T-cell (primary cell): ENCODE measurements around the gene DNAJC28. TPM values are rescaled to one million over a fixed set of nuclear protein-coding genes. Genes with fewer than 3 reads are reported as not detected.
A peak's percentile ranks its signal among the peaks of the same experiment; 100 is the strongest.

Experiments used
- ATAC-seq, 4 experiments: fragments of 200-7000 bp in 3 of 4; fragments of 150-1000 bp in 1 of 4; cut with Tn5 transposase; replicated peaks in 1 of 4; 1 replicate in 3 of 4; 2 replicates in 1 of 4; pipeline ENCODE4 v1.10.0; 2021; ENCODE audit warnings: moderate library complexity in 3 of 4, mild to moderate bottlenecking in 2 of 4, moderate number of reproducible peaks in 1 of 4
- CTCF ChIA-PET, 2 donors: fragments of 300-600 bp; sonication (Branson Sonifier 250); formaldehyde crosslinking; loops; one replicate each; lab custom pipeline; 2022; ENCODE audit warnings: antibody characterized with exemption in 2 of 2; lab: Charles Lee
- POLR2A ChIA-PET, 2 donors: fragments of 300-600 bp; sonication (Branson Sonifier 250); formaldehyde crosslinking; loops; one replicate each; lab custom pipeline; 2022; ENCODE audit warnings: antibody characterized with exemption in 2 of 2; lab: Charles Lee
- DNase-seq, 35 experiments: peaks; one replicate each; pipeline versions ENCODE4 v3.0.0 to v3.0.0-alpha.2; 2013 to 2023
- H3K27ac ChIP-seq: one replicate; pipeline ENCODE4 v1.5.1; 2013; ENCODE audit warnings: low read length
- H3K27me3 ChIP-seq, 2 experiments: replicated peaks in 1 of 2; 1 replicate in 1 of 2; 2 replicates in 1 of 2; pipeline versions ENCODE4 v1.6.1 to v1.7.0; 2013; ENCODE audit warnings: low read length in 1 of 2, mixed read lengths in 1 of 2; ENCODE audit not compliant: control insufficient read depth in 2 of 2, insufficient read depth in 2 of 2; ENCODE audit errors: extremely low read depth in 1 of 2
- H3K36me3 ChIP-seq, 2 donors: 1 replicate in 1 of 2; 2 replicates in 1 of 2; pipeline versions ENCODE4 v1.6.1 to v1.7.0; 2013; ENCODE audit warnings: low read length in 1 of 2; ENCODE audit not compliant: control insufficient read depth in 2 of 2, insufficient read depth in 1 of 2; ENCODE audit errors: extremely low read depth in 1 of 2
- H3K4me1 ChIP-seq, 2 experiments: 1 replicate in 1 of 2; 2 replicates in 1 of 2; pipeline versions ENCODE4 v1.6.1 to v1.7.0; 2013; ENCODE audit warnings: low read length in 2 of 2, mixed read lengths in 1 of 2; ENCODE audit not compliant: insufficient read depth in 2 of 2, control insufficient read depth in 1 of 2; ENCODE audit errors: extremely low read depth in 1 of 2
- H3K4me3 ChIP-seq, 2 donors: 1 replicate in 1 of 2; 2 replicates in 1 of 2; pipeline versions ENCODE4 v1.5.1 to v1.7.0; 2013; ENCODE audit warnings: mild to moderate bottlenecking in 2 of 2, low read length in 1 of 2, moderate library complexity in 1 of 2; ENCODE audit not compliant: control insufficient read depth in 1 of 2; ENCODE audit errors: extremely low read depth in 1 of 2
- H3K9me3 ChIP-seq: 2 replicates; pipeline ENCODE4 v1.7.0; 2013
- H3K27ac Mint-ChIP-seq, 2 donors: one replicate each; pipeline ENCODE4 v1.8.0; 2020 to 2021; ENCODE audit warnings: mild to moderate bottlenecking in 2 of 2, mixed read lengths in 2 of 2
- H3K27me3 Mint-ChIP-seq, 2 donors: one replicate each; pipeline ENCODE4 v1.8.0; 2021 to 2022; ENCODE audit warnings: mixed read lengths in 2 of 2
- H3K36me3 Mint-ChIP-seq: one replicate; pipeline ENCODE4 v1.8.0; 2021; ENCODE audit warnings: mixed read lengths
- H3K4me1 Mint-ChIP-seq, 3 donors: one replicate each; pipeline ENCODE4 v1.8.0; 2020 to 2022; ENCODE audit warnings: mixed read lengths in 3 of 3, mild to moderate bottlenecking in 1 of 3
- H3K4me3 Mint-ChIP-seq, 3 donors: one replicate each; pipeline ENCODE4 v1.8.0; 2020 to 2022; ENCODE audit warnings: mild to moderate bottlenecking in 3 of 3, mixed read lengths in 3 of 3, moderate library complexity in 3 of 3
- H3K9me3 Mint-ChIP-seq, 3 donors: one replicate each; pipeline ENCODE4 v1.8.0; 2020 to 2022; ENCODE audit warnings: mixed read lengths in 3 of 3
- WGBS: methylation state at CpG from one replicate; pipeline ENCODE4 v1.1.5; 2013; ENCODE audit warnings: missing lambda C conversion rate; ENCODE audit not compliant: insufficient coverage; 5-methylcytosine and 5-hydroxymethylcytosine counted together
- total RNA-seq, 35 experiments: library from RNA in 6 of 35; stranded (reverse) in 6 of 35; fragments of 120-200 nt in 1 of 35; gene quantifications; one replicate each; pipeline versions ENCODE4 v1.2.1 to v1.2.4 and lab custom pipeline; 2013 to 2026

Gene DNAJC28
- total RNA-seq, 5 donors from 2014 or later (not counting 1 experiment from before 2014, with no cell fraction given), result 0.53 to 1.2 (median 0.75) TPM; not detected in 1

DNA sequence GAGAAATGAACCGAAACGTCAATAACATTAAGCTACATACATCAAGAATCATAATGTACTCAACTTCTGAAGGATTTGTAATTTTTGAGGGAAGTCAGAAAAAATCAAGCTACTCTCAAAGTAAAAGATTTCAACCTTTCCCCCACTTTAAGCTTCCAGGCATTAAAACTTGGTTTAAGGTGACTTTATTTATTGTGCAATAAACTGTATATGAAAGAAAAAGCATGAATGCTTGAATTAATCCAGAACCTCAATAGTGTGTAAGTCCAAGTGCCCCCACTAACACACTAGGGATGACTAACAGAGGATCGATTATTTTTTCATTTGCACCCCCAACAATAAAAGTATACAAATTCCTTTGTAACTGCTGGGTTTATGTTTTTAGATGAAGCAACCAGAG is 39.5 kb upstream of the DNAJC28 start:
- no peaks in the 10 kb centered on the region for H3K4me1 ChIP-seq
- POLR2A ChIA-PET, result interaction anchor here (0.7 kb wide), 4 partner anchors 14 to 559 kb away, joined by 3 to 6 read pairs (median 4); no protein-coding TSS in a partner anchor
- no peaks in the 10 kb centered on the region for H3K9me3 ChIP-seq
- ATAC-seq, result no peak
- CTCF ChIA-PET, result interaction anchor here in 1 of 2 donors (0.7 to 0.9 kb wide), 2 partner anchors 14 to 75 kb away, joined by 3 to 4 read pairs; no protein-coding TSS in a partner anchor
- no peaks in the 10 kb centered on the region for H3K4me1 Mint-ChIP-seq
- no peak for DNase-seq
- H3K36me3 ChIP-seq, result peaks cover 9 to 89% of the 10 kb centered on the region in 2 donors
- no peak overlapping the region for H3K27ac ChIP-seq
- H3K27me3 Mint-ChIP-seq, result no peaks in the 10 kb centered on the region
- H3K4me3 ChIP-seq, result no peak overlapping the region
- H3K27me3 ChIP-seq, result no peaks in the 10 kb centered on the region
- H3K27ac Mint-ChIP-seq, result no peak overlapping the region
- H3K9me3 Mint-ChIP-seq, result no peaks in the 10 kb centered on the region
- WGBS, result no CpG with 5 or more reads among the region's 3 CpGs
- H3K4me3 Mint-ChIP-seq, result no peak overlapping the region
- H3K36me3 Mint-ChIP-seq, result peaks cover 50% of the 10 kb centered on the region

DNA sequence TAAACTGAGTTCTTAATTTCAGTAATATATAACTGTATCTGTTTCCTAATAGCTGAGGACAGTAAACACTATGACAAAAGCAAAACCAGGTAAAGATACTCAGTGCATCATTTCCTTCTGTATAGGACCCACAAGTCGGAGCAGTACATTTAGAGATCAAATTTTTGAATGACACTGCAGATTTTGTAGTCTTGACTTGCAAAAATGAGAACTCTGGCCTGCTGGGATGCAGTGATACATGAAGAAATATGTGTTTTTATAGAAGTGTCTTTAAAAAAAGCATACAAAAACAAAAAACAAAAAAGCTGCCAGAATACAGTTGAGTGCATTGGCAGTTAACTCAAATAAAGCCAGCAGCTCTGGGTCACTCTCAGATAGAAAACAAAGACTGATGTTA is 31.4 kb upstream of the DNAJC28 start:
- no peak for DNase-seq
- WGBS, result 67% methylated on average over 1 of the region's 1 CpG

DNA sequence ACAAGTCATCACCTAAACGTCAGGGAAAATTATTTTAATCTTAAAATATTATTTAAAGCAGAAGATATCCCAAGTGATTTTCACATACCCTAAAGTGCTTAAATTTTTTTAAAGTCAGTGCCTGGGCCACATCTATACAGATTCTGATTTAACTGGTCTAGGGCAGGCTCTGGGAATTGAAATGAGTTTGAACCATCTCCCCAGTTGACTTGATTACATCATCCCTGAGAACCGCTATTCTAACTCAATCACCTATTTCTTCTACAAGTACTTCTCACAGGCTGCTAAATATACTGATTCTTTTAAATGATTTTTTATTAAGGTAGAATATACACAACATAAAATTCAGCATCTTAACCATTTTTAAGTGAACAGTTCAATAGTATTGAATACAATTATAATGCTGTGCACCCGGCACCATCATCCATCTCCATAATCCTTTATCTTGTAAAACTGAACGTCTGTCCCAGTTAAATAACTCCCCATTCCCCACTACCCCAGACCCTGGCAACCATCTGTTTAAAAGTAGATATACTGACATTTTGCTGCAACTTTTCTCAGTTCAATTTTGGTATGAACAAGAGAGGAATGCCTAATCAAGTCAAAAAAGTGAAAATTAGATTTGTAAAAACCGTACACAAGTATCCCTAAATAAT is 30.9 kb upstream of the DNAJC28 start:
- H3K4me3 ChIP-seq, result no peak overlapping the region
- no peaks in the 10 kb centered on the region for H3K9me3 ChIP-seq
- H3K27ac ChIP-seq, result no peak overlapping the region
- Mint-ChIP-seq H3K27ac (no peak overlapping the region), H3K4me3 (no peak overlapping the region), H3K27me3 (no peaks in the 10 kb centered on the region), H3K9me3 (no peaks in the 10 kb centered on the region), H3K4me1 (no peaks in the 10 kb centered on the region), H3K36me3 (peaks cover 36% of the 10 kb centered on the region)
- ChIA-PET CTCF (no interaction called here), POLR2A (no interaction called here)
- WGBS, result no CpG with 5 or more reads among the region's 5 CpGs
- no peaks in the 10 kb centered on the region for H3K27me3 ChIP-seq
- peaks cover 2 to 51% of the 10 kb centered on the region in 2 donors for H3K36me3 ChIP-seq
- ATAC-seq (no peak), DNase-seq (no peak)
- no peaks in the 10 kb centered on the region for H3K4me1 ChIP-seq

More for the DNA sequence above, 31.4 kb upstream of the DNAJC28 start:
- H3K36me3 Mint-ChIP-seq, result peaks cover 33% of the 10 kb centered on the region
- no peaks in the 10 kb centered on the region for H3K4me1 Mint-ChIP-seq
- ATAC-seq, result no peak
- H3K27ac Mint-ChIP-seq, result no peak overlapping the region
- ChIA-PET POLR2A (interaction anchor here in 1 of 2 donors (0.5 kb wide), 1 partner anchor 43 kb away, joined by 4 read pairs; the partner anchor contains the start of gene TMEM50B), CTCF (no interaction called here)
- no peaks in the 10 kb centered on the region for H3K4me1 ChIP-seq
- H3K4me3 Mint-ChIP-seq, result no peak overlapping the region
- H3K9me3 Mint-ChIP-seq, result no peaks in the 10 kb centered on the region
- H3K9me3 ChIP-seq, result no peaks in the 10 kb centered on the region
- H3K27ac ChIP-seq, result no peak overlapping the region
- peaks cover 2 to 51% of the 10 kb centered on the region in 2 donors for H3K36me3 ChIP-seq
- no peaks in the 10 kb centered on the region for H3K27me3 ChIP-seq
- no peak overlapping the region for H3K4me3 ChIP-seq
- no peaks in the 10 kb centered on the region for H3K27me3 Mint-ChIP-seq

- Mint-ChIP-seq H3K4me3 (no peak overlapping the region), H3K27ac (no peak overlapping the region), H3K4me1 (no peaks in the 10 kb centered on the region), H3K36me3 (peaks cover 50% of the 10 kb centered on the region), H3K27me3 (no peaks in the 10 kb centered on the region), H3K9me3 (no peaks in the 10 kb centered on the region)
- CTCF ChIA-PET, result interaction anchor here in 1 of 2 donors (0.7 kb wide), 1 partner anchor 822 kb away, joined by 3 read pairs; no protein-coding TSS in a partner anchor
- Histone ChIP-seq H3K4me3 (no peak overlapping the region), H3K27me3 (no peaks in the 10 kb centered on the region), H3K36me3 (peaks cover 0 to 56% of the 10 kb centered on the region in 2 donors), H3K27ac (no peak overlapping the region), H3K4me1 (no peaks in the 10 kb centered on the region), H3K9me3 (no peaks in the 10 kb centered on the region)
- no peak for ATAC-seq
- WGBS, result 83% methylated on average over 2 of the region's 4 CpGs
- POLR2A ChIA-PET, result interaction anchor here in 1 of 2 donors (0.7 to 1.2 kb wide), 2 partner anchors 8 to 19 kb away, joined by 4 to 5 read pairs; no protein-coding TSS in a partner anchor
- no peak for DNase-seq
These were observed 27.4 kb upstream of the DNAJC28 start for GRCh38 chr21:33518899-33519298.

DNA sequence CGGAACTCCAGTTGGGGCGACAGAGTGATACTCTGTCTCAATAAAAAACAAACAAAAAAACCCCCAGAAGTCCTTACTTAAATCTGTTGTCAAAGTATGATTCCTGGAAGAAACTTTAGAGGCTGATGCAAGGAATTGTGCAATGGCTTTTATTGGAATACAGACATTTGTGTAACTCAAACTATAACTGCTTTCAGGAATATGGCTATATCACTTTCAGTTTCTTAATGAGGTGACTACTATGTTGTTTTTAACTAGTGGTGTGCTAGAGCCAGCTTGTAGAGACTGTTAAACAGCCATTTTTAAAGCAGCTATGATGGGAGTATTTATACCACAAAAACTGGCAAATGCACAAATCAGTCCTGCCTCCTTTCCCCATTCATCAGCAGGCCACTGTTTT is 22.7 kb upstream of the DNAJC28 start:
- no peak for ATAC-seq
- Histone ChIP-seq H3K27me3 (no peaks in the 10 kb centered on the region), H3K36me3 (peaks cover 9 to 76% of the 10 kb centered on the region in 2 donors), H3K9me3 (no peaks in the 10 kb centered on the region), H3K4me1 (no peaks in the 10 kb centered on the region), H3K27ac (no peak overlapping the region), H3K4me3 (no peak overlapping the region)
- peak overlapping the region in 1 of 2 donors; percentile 11 for H3K27ac Mint-ChIP-seq
- no peaks in the 10 kb centered on the region for H3K4me1 Mint-ChIP-seq
- ChIA-PET CTCF (interaction anchor here (0.5 to 1.3 kb wide), 2 partner anchors 80 to 91 kb away, joined by 4 to 7 read pairs; no protein-coding TSS in a partner anchor), POLR2A (no interaction called here)
- peaks cover 57% of the 10 kb centered on the region for H3K36me3 Mint-ChIP-seq
- no peaks in the 10 kb centered on the region for H3K27me3 Mint-ChIP-seq
- WGBS, result no CpG with 5 or more reads among the region's 2 CpGs
- no peak for DNase-seq
- H3K4me3 Mint-ChIP-seq, result no peak overlapping the region
- no peaks in the 10 kb centered on the region for H3K9me3 Mint-ChIP-seq

DNA sequence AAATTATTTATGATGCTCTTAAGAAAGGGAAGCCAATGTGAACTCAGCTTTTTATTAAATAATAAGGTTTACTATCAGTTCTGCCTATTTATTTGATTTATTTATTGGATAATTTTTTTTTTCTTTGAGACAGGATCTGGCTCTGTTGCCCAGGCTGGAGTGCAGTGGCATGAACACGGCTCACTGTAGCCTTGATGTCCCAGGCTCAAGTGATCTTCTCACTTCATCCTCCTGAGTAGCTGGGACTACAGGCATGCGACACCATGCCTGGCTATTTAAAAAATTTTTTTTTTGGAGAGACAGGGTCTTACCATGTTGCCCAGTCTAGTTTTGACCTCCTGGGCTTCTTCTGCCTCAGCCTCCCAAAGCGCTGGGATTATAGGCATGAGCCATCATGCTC is 21.0 kb upstream of the DNAJC28 start:
- 100% methylated on average over 1 of the region's 3 CpGs for WGBS
- Mint-ChIP-seq H3K4me1 (no peaks in the 10 kb centered on the region), H3K4me3 (no peak overlapping the region), H3K9me3 (no peaks in the 10 kb centered on the region), H3K27ac (no peak overlapping the region), H3K27me3 (no peaks in the 10 kb centered on the region), H3K36me3 (peaks cover 57% of the 10 kb centered on the region)
- no peak for DNase-seq
- no peak overlapping the region for H3K4me3 ChIP-seq
- ChIA-PET CTCF (no interaction called here), POLR2A (no interaction called here)
- no peak for ATAC-seq
- H3K27me3 ChIP-seq, result no peaks in the 10 kb centered on the region
- H3K27ac ChIP-seq, result no peak overlapping the region
- no peaks in the 10 kb centered on the region for H3K9me3 ChIP-seq
- no peaks in the 10 kb centered on the region for H3K4me1 ChIP-seq
- peaks cover 13 to 72% of the 10 kb centered on the region in 2 donors for H3K36me3 ChIP-seq
